ENCODE results near the gene NARS2. TPM values are rescaled to one million over a fixed set of nuclear protein-coding genes. Genes with fewer than 3 reads are reported as not detected.

The NARS2 gene
- total RNA-seq, 2 donors from 2014 or later: 7.7 to 14.8 TPM

DNA sequence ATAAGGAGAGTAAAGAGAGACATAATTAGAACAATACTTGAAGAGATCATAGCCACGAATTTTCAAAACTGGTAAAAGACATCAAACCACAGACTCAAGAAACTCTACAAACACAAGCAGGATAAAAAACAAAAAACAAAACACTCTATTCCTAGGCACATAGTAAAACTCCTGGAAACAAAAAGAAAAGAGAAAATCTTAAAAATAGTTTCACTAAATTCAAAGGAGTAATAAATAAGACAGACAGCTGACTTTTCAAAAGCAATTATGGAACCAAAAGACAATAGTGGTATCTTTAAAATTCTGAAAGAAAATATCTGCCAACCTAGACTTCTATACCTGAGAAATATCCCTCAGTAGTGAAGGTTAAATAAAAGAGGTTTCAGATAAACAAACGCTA, 9.2 kb upstream of the NARS2 start:
- TF ChIP-seq CTCF (IDR thresholded peaks at IDR 0.05): no peak
- H3K27ac ChIP-seq: no peak overlapping the region
- no peaks in the 10 kb centered on the region for H3K36me3 ChIP-seq
- no peaks in the 10 kb centered on the region for H3K4me1 ChIP-seq
- no peak overlapping the region for H3K4me3 ChIP-seq
- no peak for DNase-seq (ENCODE audit: low spot score)
- H3K9me3 ChIP-seq: peaks cover 0 to 47% of the 10 kb centered on the region in 2 donors
- H3K27me3 ChIP-seq: no peaks in the 10 kb centered on the region

DNA sequence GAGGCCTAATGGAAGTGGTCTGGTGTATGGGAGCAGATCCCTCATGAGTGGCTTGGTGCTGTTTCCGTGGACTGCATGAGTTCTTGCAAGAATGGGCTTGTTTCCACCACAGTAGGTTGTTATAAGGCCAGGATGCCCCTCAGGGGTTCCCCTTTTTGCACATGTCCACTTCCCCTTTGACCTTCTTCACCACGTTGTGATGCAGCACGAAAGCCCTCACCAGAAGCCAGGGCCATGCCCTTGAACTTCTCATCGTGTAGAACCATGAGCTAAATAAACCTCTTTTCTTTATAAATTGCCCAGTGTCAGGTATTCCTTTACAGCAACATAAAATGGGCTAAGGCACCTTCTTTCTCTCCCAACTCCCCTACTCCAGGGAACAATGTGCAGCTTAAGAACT, 2.8 kb upstream of the NARS2 start:
- no peaks in the 10 kb centered on the region for H3K27me3 ChIP-seq
- no peak for TF ChIP-seq CTCF (IDR thresholded peaks at IDR 0.05)
- peaks cover 0 to 19% of the 10 kb centered on the region in 2 donors for H3K4me1 ChIP-seq
- H3K4me3 ChIP-seq: no peak overlapping the region
- no peak for DNase-seq (ENCODE audit: low spot score)
- peaks cover 0 to 12% of the 10 kb centered on the region in 2 donors for H3K9me3 ChIP-seq
- H3K36me3 ChIP-seq: no peaks in the 10 kb centered on the region
- H3K27ac ChIP-seq: no peak overlapping the region

GRCh38 chr11:78576549-78577097, 2.0 kb upstream of the NARS2 start:
- Histone ChIP-seq H3K27me3 (no peaks in the 10 kb centered on the region), H3K4me1 (peaks cover 0 to 19% of the 10 kb centered on the region in 2 donors), H3K27ac (no peak overlapping the region), H3K9me3 (peaks cover 0 to 3% of the 10 kb centered on the region in 2 donors), H3K36me3 (no peaks in the 10 kb centered on the region), H3K4me3 (no peak overlapping the region)
- TF ChIP-seq CTCF (IDR thresholded peaks at IDR 0.05): no peak
- no peak for DNase-seq (ENCODE audit: low spot score)

DNA sequence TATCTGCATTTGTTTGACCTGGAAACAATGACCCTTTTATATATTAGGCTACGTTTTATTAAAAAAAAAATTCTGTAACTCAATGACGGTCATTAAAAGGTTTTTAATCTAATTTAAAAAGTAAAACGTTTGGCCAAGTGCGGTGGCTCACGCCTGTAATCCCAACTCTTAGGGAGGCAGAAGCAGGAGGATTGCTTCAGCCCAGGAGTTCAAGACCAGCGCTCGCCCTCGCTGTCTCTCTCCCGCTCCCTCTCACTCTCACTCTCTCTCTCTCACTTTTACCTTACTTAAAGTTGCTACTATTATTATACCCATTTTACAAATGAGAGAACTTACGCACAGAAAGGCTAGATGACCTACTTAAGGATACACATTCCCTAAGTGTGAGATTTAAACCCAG, 814 bp upstream of the NARS2 start:
- H3K4me3 ChIP-seq: peak overlapping the region; percentile 60 to 89
- peaks cover 0 to 19% of the 10 kb centered on the region in 2 donors for H3K4me1 ChIP-seq
- H3K27ac ChIP-seq: peak overlapping the region; percentile 84 to 91
- no peaks in the 10 kb centered on the region for H3K27me3 ChIP-seq
- DNase-seq (ENCODE audit: low spot score): no peak
- no peaks in the 10 kb centered on the region for H3K9me3 ChIP-seq
- peaks cover 6% of the 10 kb centered on the region for H3K36me3 ChIP-seq
- TF ChIP-seq CTCF (IDR thresholded peaks at IDR 0.05): no peak

DNA sequence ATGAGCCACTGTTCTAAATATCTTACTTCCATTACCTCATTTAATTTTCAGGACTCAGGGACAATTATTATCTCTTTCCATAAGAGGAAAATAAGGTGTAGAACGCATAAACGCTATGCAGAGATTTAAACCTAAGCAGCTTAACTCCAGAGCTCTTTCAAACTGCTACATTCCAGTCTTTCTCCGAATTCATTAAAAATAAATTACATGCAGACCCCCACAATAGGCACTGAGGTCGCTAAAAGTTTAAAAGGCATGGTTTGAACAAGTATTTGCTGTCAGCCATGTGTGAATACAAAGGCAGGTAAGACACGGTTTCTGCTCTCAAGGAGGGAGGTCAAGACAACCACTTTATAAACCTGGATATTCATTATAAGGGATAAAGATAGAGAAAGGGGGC, 983 bp downstream of the NARS2 start:
- no peak for DNase-seq (ENCODE audit: low spot score)
- peak overlapping the region in 1 of 2 donors; percentile 91 for H3K27ac ChIP-seq

More for the DNA sequence above, 983 bp downstream of the NARS2 start:
- no peaks in the 10 kb centered on the region for H3K27me3 ChIP-seq
- no peak for TF ChIP-seq CTCF (IDR thresholded peaks at IDR 0.05)
- H3K4me1 ChIP-seq: peaks cover 0 to 19% of the 10 kb centered on the region in 2 donors
- H3K36me3 ChIP-seq: peaks cover 14% of the 10 kb centered on the region
- peak overlapping the region; percentile 60 to 89 for H3K4me3 ChIP-seq
- no peaks in the 10 kb centered on the region for H3K9me3 ChIP-seq

All from right atrium auricular region (tissue), 2 donors.